Measurements from ENCODE around the gene ZNF37A.
"Not testable (repeated sequence)": the region's sequence is repeated elsewhere in the genome, so short reads cannot be mapped to it uniquely, and the experiment has no call there.

Gene ZNF37A

GRCh38 chr10:38094158-38094926, at the start of gene ZNF37A:
TSS of gene ZNF37A (plus strand) at chr10:38094337. CDS start at chr10:38096618, 2,281 bp downstream.
- DNase-seq = peak; percentile 62 to 85 (median 78)

DNA sequence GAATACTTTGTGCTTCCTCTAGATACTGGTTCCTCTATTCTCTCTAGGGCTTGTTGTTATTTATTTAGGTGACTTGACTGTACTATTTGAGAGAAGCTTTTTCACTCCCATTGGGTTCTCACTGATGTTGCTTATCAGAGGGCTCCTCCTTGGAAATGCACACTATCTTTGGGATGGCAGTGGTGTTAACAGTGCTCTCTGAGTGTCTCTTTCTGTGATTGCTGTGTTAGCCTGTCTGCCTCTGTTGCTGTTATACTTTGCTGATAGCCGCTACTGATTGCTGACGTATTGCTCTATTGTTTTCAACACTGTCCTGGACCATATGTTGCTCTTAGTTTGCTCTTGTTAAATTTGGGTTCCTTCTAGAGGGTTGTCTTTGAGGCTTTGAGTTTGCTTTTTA, 49.0 kb upstream of the ZNF37A start:
- DNase-seq = no peak

DNA sequence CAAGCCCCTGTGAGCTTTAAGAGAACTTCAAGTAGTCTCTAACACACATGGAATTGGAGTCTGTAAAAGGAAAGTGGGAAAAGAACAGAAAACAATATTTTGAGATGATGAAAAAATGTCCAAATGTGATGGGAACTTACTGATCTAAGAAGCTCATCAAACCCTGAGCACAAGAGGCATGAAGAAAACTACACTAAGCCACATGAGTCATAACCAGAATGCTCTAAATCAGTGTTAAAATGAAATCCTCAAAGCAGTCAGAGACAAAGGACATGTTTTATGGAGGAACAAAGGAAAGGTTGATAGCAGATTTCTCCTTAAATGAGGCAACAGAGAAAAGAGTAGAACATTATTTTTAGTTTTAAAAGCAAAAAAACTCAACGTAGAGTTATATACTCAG, 46.5 kb upstream of the ZNF37A start:
- DNase-seq = no peak

- DNase-seq = no peak
These were observed 43.9 kb upstream of the ZNF37A start for GRCh38 chr10:38050212-38050611.

DNA sequence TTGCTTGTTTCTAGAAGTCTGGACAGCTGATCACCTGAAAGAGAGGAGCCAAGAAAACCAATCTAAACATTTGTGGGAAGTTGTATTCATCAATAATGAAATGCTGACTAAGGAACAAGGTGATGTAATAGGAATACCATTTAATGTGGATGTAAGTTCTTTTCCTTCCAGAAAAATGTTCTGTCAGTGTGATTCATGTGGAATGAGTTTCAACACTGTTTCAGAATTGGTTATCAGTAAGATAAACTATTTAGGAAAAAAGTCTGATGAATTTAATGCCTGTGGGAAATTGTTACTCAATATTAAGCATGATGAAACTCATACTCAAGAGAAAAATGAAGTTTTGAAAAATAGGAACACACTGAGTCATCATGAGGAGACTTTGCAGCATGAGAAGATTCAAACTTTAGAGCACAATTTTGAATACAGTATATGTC, 39.8 kb upstream of the ZNF37A start:
- no peak for DNase-seq

DNA sequence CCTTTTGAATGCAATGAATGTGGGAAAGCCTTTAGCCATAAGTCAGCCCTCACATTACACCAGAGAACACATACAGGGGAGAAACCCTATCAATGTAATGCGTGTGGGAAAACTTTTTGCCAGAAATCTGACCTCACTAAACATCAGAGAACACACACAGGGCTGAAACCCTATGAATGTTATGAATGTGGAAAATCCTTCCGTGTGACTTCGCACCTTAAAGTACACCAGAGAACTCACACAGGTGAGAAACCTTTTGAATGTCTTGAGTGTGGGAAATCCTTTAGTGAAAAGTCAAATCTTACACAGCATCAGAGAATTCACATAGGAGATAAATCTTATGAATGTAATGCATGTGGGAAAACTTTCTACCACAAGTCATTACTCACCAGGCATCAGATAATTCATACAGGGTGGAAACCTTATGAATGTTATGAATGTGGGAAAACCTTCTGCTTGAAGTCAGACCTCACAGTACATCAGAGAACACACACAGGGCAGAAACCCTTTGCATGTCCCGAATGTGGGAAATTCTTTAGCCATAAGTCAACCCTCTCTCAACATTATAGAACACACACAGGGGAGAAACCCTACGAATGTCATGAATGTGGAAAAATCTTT, 38.8 kb upstream of the ZNF37A start:
- not testable (repeated sequence) for DNase-seq

GRCh38 chr10:38069663-38070062, 24.5 kb upstream of the ZNF37A start:
- not testable (repeated sequence) for DNase-seq

- DNase-seq = no peak
These were observed 23.6 kb upstream of the ZNF37A start for GRCh38 chr10:38070501-38070900.

DNA sequence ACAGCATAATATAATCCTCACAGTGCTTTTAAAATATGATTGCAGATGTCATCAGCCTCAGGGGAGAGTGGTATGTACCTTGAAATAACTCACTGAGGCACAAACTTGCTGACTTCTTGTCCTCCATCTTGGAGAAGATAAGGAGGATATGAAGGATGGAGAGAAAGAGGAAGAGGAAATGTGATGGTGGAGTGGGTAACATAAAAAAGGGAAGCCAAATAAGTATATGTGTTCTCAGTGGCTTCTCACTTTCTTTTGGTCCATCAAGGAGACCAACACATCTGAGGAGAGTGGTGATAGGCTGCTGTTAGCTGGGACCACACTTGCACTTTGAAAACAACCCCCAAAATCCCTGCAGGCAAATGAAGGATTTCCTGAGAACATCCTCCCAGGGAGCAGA, 21.6 kb upstream of the ZNF37A start:
- no peak for DNase-seq

DNA sequence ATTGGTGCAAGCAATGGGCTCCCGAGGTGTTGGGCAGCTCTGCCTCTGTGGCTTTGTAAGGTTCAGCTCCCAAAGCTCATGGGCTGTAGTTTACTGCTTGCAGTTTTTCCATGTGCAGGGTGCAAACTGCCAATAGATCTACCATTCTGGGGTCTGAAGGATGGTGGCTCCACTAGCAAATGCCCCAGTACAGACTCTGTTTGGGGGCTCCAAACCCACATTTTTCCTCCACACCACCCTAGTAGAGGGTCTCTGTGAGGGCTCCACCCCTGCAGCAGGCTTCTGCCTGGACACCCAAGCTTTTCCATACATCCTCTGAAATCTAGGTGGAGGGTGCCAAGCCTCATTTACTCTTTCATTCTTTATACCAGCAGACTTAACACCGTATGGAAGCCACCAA, 17.4 kb upstream of the ZNF37A start:
- DNase-seq = no peak

GRCh38 chr10:38093318-38093717, 819 bp upstream of the ZNF37A start:
- not testable (repeated sequence) for DNase-seq

- no peak for DNase-seq
These were observed 350 bp upstream of the ZNF37A start for GRCh38 chr10:38093816-38094157.

GRCh38 chr10:38094927-38095574, 914 bp downstream of the ZNF37A start:
- DNase-seq = no peak

GRCh38 chr10:38102880-38103279, 8.7 kb downstream of the ZNF37A start:
- DNase-seq = no peak

GRCh38 chr10:38103756-38104155, 9.6 kb downstream of the ZNF37A start:
- DNase-seq = no peak

DNA sequence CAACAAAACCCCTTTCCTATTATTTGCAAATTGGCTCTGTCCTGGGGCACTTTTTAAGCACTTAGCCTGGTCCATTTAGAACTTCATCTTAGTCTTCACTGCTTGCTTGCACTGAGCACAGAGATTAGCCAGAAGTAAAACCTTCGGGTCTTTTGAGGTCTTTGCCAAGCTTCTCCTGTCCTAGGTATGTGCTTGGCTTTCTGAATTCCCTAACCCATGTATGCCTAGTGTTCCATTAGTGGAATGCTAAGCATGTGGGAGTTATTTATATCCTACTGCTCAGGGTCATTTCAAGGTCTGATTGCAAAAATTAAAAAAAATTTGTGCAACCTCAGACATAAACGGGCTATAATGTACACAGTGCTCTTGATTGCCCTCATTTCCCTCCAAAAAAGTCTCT, 18.0 kb downstream of the ZNF37A start:
- no peak for DNase-seq

DNA sequence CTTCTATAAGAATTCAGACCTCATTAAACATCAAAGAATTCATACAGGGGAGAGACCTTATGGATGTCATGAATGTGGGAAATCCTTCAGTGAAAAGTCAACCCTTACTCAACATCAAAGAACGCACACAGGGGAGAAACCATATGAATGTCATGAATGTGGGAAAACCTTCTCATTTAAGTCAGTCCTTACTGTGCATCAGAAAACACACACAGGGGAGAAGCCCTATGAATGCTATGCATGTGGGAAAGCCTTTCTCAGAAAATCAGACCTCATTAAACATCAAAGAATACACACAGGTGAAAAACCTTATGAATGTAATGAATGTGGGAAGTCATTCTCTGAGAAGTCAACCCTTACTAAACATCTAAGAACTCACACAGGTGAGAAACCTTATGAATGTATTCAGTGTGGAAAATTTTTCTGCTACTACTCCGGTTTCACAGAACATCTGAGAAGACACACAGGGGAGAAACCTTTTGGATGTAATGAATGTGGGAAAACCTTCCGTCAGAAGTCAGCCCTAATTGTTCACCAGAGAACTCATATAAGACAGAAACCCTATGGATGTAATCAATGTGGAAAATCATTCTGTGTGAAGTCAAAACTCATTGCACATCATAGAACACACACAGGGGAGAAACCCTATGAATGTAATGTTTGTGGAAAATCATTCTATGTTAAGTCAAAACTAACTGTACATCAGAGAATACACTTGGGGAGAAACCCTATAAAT, 24.1 kb downstream of the ZNF37A start:
- DNase-seq = no peak

- DNase-seq = no peak
These were observed 24.9 kb downstream of the ZNF37A start for GRCh38 chr10:38119038-38119437.

DNA sequence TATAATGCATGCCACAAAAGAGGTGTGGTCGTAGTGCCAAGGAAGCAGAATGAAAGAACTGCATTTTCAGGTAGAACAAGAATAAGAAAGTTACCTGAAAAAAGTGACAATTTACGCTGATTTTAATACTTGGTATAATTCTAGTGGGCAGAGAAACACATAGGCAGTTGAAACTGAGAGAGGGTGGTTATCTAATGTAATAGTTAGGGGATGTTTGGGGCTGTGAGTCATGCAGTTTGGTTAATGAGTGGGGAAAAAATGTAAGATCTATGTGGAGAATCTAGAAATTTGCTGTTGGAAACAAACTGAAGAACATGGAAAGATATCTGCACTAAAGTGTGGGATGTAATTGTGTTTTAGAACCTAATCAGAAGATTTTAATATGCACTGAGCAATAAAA, 33.7 kb downstream of the ZNF37A start:
- DNase-seq = no peak

DNA sequence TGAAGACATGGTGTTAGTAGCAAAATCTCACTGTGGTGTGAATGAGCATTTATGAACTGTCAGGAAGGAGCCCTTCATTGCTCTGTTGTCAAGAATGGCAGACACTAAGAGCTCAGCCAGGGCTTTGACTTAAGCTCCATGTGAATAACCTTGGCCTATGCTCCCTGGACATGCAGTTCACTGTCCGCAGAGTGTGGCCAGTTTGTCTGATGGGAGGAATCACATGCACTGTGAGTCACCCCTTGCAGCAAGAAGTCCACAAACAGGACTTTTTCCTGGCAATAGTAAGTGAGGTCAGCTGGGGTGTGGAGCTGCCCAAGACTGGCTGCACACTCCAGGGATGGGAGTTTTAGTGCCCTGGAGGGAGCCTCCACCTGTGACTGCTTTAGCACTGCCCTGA, 49.5 kb downstream of the ZNF37A start:
- DNase-seq = no peak

- no peak for DNase-seq
These were observed 52.6 kb downstream of the ZNF37A start for GRCh38 chr10:38146579-38147333.

- no peak for DNase-seq
These were observed 53.5 kb downstream of the ZNF37A start for GRCh38 chr10:38147686-38148085.
